PFSK-1 (cell line): ENCODE data around the gene DLGAP4.

Source experiments
- FOXP2 ChIP-seq: optimal IDR thresholded peaks from 2 replicates; pipeline ENCODE3; 2011; ENCODE audit warnings: borderline replicate concordance, control low read depth, inconsistent platforms; ENCODE audit not compliant: insufficient read depth; ENCODE audit errors: extremely low read length, extremely low read depth
- POLR2AphosphoS5 ChIP-seq: IDR thresholded peaks from 2 replicates; pipeline ENCODE4 v1.6.1; 2012; ENCODE audit warnings: low read depth, mild to moderate bottlenecking, control low read depth, low read length, moderate library complexity
- SIN3A ChIP-seq: IDR thresholded peaks from 2 replicates; pipeline ENCODE4 v1.6.1; 2012; ENCODE audit warnings: mild to moderate bottlenecking, low read length, moderate library complexity, borderline replicate concordance; ENCODE audit not compliant: insufficient read depth
- TAF1 ChIP-seq: IDR thresholded peaks from 2 replicates; pipeline ENCODE4 v1.6.1; 2012; ENCODE audit warnings: low read length, control low read depth, borderline replicate concordance; ENCODE audit not compliant: insufficient read depth
- TF ChIP-seq, protein P1 (sequence below), 2 experiments: IDR thresholded peaks; 2 replicates each; pipeline versions ENCODE4 v1.6.1 to v1.8.0; 2011 to 2012; ENCODE audit warnings: low read depth in 2 of 2, low read length in 2 of 2, control low read depth in 1 of 2, inconsistent platforms in 1 of 2, mild to moderate bottlenecking in 1 of 2, moderate library complexity in 1 of 2; ENCODE audit not compliant: insufficient read depth in 1 of 2

Gene DLGAP4

DNA sequence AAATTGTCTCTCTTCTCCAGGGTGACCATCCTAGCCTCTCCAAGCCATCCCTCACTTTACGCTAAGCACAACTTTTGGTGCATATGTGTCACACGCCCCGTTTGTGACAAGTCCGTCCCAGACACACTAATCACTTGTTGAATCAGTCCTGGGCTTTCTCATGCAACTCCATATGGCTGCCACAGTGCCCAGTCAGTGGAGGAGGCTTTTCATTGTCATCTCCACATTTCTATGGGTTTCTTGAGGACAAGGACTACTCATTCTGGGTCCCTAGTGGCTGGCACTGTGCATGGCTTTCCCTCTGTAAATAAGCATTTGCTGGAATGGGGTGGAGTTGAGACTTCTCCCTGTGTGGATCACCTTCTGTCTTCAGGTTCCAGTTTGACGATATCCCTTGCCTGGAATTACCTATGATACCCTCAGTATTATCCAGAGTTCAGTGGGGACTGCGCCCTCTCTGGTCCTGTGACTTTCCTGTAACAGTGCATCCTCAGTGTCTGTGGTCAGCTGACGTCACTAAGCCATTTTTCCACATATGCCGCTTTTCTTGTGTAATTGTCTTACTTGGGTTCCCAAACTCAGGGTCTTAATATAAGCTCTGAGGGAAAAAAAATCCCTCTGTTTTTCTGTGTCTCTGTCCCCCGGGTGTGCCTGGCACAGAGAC, 175.4 kb downstream of the DLGAP4 start:
- no peak for TF ChIP-seq FOXP2
- no peak for TF ChIP-seq TAF1
- TF ChIP-seq POLR2AphosphoS5, result no peak
- no peak for TF ChIP-seq SIN3A
- TF ChIP-seq, protein P1, sequence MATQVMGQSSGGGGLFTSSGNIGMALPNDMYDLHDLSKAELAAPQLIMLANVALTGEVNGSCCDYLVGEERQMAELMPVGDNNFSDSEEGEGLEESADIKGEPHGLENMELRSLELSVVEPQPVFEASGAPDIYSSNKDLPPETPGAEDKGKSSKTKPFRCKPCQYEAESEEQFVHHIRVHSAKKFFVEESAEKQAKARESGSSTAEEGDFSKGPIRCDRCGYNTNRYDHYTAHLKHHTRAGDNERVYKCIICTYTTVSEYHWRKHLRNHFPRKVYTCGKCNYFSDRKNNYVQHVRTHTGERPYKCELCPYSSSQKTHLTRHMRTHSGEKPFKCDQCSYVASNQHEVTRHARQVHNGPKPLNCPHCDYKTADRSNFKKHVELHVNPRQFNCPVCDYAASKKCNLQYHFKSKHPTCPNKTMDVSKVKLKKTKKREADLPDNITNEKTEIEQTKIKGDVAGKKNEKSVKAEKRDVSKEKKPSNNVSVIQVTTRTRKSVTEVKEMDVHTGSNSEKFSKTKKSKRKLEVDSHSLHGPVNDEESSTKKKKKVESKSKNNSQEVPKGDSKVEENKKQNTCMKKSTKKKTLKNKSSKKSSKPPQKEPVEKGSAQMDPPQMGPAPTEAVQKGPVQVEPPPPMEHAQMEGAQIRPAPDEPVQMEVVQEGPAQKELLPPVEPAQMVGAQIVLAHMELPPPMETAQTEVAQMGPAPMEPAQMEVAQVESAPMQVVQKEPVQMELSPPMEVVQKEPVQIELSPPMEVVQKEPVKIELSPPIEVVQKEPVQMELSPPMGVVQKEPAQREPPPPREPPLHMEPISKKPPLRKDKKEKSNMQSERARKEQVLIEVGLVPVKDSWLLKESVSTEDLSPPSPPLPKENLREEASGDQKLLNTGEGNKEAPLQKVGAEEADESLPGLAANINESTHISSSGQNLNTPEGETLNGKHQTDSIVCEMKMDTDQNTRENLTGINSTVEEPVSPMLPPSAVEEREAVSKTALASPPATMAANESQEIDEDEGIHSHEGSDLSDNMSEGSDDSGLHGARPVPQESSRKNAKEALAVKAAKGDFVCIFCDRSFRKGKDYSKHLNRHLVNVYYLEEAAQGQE (IDR thresholded peaks at IDR 0.05; ENCODE audit: insufficient read depth in 1 of 2, low read depth in 2 of 2, low read length in 2 of 2), result no peak

DNA sequence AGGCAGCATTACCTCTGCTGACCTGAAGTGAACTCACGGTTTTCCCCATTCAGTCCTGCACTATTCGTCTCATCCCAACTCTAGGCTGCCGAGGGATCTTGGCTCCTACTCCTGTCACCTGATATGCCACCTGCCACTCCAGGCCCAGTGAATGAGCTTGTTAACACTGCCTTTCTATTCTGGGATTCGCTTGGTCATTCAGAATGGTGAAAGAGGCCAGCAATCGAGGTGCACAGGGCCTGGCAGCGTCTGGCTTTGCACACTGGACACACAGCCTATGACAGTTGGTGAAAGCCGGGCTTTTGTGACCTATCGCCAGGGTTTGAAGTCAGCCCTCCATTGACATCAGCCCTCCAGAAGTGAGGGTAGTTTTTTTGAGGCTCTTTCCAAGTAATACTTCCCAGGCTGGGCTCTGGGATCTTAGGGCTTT, 175.9 kb downstream of the DLGAP4 start:
- no peak for TF ChIP-seq POLR2AphosphoS5
- no peak for TF ChIP-seq SIN3A
- no peak for TF ChIP-seq FOXP2
- no peak for TF ChIP-seq TAF1
- TF ChIP-seq, protein P1 (IDR thresholded peaks at IDR 0.05; ENCODE audit: insufficient read depth in 1 of 2, low read depth in 2 of 2, low read length in 2 of 2), result no peak

DNA sequence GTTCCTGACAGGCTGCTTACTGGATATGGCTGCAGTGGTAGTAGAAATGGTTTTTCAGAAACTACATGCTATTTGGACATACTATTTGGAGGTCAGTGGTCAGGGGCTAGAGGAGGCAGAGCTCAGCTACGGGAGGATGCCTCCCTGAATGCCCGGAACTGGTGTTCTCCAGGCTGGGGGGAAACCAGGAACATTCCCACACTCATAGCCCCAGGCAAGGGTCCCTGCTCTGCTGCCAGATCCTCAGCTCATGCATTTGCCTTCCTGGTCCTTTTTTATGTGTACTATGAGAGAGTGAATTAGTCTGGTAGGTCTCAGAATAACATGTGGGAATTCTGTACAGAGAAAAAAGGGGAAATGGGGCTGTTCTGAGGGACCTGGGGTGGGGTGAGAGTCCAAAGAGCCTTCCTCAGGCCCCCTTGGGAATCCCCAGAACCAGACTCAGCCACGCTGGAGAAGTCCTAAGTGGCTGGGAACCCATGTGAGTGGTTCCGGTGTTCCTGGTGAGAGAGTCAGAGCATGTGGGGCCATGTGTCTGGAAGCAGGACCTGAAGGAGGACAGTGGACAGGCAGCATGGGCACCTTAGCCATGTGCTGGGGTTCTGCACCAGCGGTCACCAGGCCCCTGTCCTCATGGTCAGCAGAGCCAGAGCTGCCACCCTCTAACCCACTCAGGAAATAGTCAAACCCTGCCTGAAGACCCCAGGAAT, 177.2 kb downstream of the DLGAP4 start:
- no peak for TF ChIP-seq TAF1
- TF ChIP-seq FOXP2, result no peak
- no peak for TF ChIP-seq POLR2AphosphoS5
- TF ChIP-seq SIN3A, result no peak
- TF ChIP-seq, protein P1 (IDR thresholded peaks at IDR 0.05; ENCODE audit: insufficient read depth in 1 of 2, low read depth in 2 of 2, low read length in 2 of 2), result no peak

DNA sequence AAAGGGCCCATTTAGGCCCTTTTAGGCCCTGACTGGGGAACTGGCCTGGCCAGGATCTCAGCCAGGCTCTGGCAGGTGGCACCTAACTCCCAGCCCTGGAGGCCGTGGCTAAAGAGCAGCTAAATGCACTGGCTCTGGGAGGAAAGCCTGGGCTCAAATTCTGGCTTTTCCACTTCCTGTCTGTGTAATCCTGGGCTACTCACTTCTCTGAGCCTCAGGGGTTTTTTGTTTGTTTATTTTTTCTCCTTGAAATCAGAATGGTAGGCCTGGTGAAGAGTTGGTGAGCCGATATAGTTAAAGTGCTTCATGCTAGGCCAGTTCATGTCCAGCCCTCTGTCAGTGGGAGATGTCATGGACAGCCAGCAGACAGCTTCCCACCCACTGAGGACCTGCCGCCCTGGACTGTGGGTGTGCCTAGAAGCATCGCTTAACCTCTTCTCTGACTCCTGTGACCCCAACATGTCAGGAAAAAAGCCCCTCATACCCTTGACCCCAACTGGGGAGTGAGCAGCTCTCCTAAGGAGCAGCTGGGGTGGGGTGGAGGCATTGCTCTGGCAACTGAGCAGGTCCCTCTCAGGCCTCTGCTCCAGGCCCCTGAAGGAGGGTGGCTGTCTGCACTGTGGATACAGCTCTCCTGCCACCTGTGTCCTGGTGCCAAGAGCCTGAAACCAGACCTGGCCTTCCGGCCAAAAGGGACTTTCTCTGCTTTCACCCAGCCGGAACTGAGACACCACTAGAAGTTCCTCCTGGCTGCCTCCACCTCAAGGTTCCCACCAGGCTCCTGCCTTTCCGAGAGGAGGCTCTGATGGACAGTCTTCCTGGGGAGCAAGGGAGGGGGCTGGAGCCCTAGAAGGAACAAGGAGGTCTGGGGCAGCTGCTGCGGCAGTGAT, 178.0 kb downstream of the DLGAP4 start:
- TF ChIP-seq POLR2AphosphoS5, result no peak
- TF ChIP-seq, protein P1 (IDR thresholded peaks at IDR 0.05; ENCODE audit: insufficient read depth in 1 of 2, low read depth in 2 of 2, low read length in 2 of 2), result no peak
- TF ChIP-seq FOXP2, result no peak
- TF ChIP-seq SIN3A, result no peak
- TF ChIP-seq TAF1, result no peak
